ENCODE data around the gene RAD52.

RAD52 gene

GRCh38 chr12:949453-950191 is at the start of gene RAD52:
RAD52 (minus strand) TSS chr12:949694; CDS start chr12:933058, 16,636 bp downstream.
- DNase-seq (ENCODE audit: low read depth in 2 of 2), result peak; percentile 93 to 99

- DNase-seq (ENCODE audit: low read depth in 2 of 2), result no peak
Measured at GRCh38 chr12:998020-998874, 48.8 kb upstream of the RAD52 start.

- DNase-seq (ENCODE audit: low read depth in 2 of 2), result no peak
Measured at GRCh38 chr12:997505-997904, 48.0 kb upstream of the RAD52 start.

GRCh38 chr12:996881-997280 is 47.4 kb upstream of the RAD52 start:
- DNase-seq (ENCODE audit: low read depth in 2 of 2), result no peak

- DNase-seq (ENCODE audit: low read depth in 2 of 2), result no peak
Measured at GRCh38 chr12:992647-993046, 43.2 kb upstream of the RAD52 start.

- DNase-seq (ENCODE audit: low read depth in 2 of 2), result no peak
Measured at GRCh38 chr12:991350-992333, 42.1 kb upstream of the RAD52 start.

GRCh38 chr12:990661-991349 is 41.3 kb upstream of the RAD52 start, which contains the start of gene ERC1:
ERC1 (plus strand) TSS chr12:991223; CDS start chr12:1027904, 36,681 bp downstream.
- DNase-seq (ENCODE audit: low read depth in 2 of 2), result peak; percentile 60 to 78

GRCh38 chr12:989751-990660 is 40.5 kb upstream of the RAD52 start:
- peak in 1 of 2 donors; percentile 4 for DNase-seq (ENCODE audit: low read depth in 2 of 2)

GRCh38 chr12:989051-989450 is 39.6 kb upstream of the RAD52 start:
- DNase-seq (ENCODE audit: low read depth in 2 of 2), result no peak

GRCh38 chr12:988646-989045 is 39.2 kb upstream of the RAD52 start:
- no peak for DNase-seq (ENCODE audit: low read depth in 2 of 2)

- DNase-seq (ENCODE audit: low read depth in 2 of 2), result no peak
Measured at GRCh38 chr12:981961-982360, 32.5 kb upstream of the RAD52 start.

- DNase-seq (ENCODE audit: low read depth in 2 of 2), result no peak
Measured at GRCh38 chr12:981176-981828, 31.8 kb upstream of the RAD52 start.

GRCh38 chr12:979349-979748 is 29.9 kb upstream of the RAD52 start:
- DNase-seq (ENCODE audit: low read depth in 2 of 2), result no peak

GRCh38 chr12:977156-977555 is 27.7 kb upstream of the RAD52 start:
- DNase-seq (ENCODE audit: low read depth in 2 of 2), result no peak

- DNase-seq (ENCODE audit: low read depth in 2 of 2), result no peak
Measured at GRCh38 chr12:976644-977043, 27.1 kb upstream of the RAD52 start.

- no peak for DNase-seq (ENCODE audit: low read depth in 2 of 2)
Measured at GRCh38 chr12:974271-974862, 24.9 kb upstream of the RAD52 start.

- DNase-seq (ENCODE audit: low read depth in 2 of 2), result no peak
Measured at GRCh38 chr12:971991-972390, 22.5 kb upstream of the RAD52 start.

GRCh38 chr12:969821-970220 is 20.3 kb upstream of the RAD52 start:
- DNase-seq (ENCODE audit: low read depth in 2 of 2), result no peak

- no peak for DNase-seq (ENCODE audit: low read depth in 2 of 2)
Measured at GRCh38 chr12:968545-968944, 19.1 kb upstream of the RAD52 start.

Data from stimulated activated CD4-positive, alpha-beta T cell treated with anti-CD3 and anti-CD28 coated beads, Interleukin-1b, Interleukin-23, amount 100 ng/mL, for 1 hour (primary cell).